NCI-H2227 (cell line): ENCODE results near the gene MPRIP.
"Not testable (repeated sequence)": the region's sequence is repeated elsewhere in the genome, so short reads cannot be mapped to it uniquely, and the experiment has no call there.

ENCODE experiments used
- DNase-seq: peaks from one replicate; lab custom pipeline; 2025; ENCODE audit not compliant: unreplicated experiment; lab: John Stamatoyannopoulos, UW

Gene MPRIP

DNA sequence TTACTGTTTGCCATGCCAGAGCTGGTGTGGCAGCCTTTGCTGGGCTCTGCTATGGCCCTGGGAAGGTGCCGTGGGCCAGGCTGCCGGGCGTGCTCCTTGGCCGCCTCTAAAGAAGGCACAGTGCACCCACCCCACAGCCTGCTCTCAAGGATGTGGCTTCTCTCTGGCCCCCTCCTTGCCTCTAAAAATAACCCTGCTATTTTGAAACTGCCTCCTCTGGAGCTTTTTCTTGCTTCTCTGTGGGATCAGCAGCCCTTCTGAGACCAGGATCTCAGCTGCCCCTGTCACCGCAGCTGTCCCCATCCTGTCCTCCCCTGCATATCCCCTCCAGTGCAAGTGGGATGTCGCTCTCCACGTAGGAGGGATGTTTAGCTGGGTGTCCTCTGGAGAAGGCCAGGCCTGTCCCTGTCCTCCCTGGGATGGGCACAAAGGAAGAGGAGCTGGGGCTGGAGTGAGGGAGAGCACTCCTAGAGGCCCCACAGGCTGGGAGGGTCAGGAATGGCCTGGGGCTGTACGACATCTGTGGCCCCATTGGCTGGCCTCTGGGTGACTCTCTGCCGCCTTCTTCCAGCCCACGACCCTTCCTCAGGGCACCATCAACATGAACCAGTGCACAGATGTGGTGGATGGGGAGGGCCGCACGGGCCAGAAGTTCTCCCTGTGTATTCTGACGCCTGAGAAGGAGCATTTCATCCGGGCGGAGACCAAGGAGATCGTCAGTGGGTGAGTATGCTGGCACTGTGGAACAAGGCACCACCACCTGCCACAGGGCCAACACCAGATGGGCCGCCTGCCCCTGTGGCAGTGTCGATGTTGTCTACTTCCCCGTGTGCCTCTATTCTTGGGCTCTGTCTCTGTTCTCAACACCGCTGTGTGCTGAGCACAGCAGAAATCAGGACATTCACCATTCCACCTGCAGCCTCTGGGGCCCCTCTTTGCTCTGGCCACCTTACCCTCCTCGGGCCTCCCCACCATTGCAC lies 84.2 kb downstream of the MPRIP start:
- no peak for DNase-seq

DNA sequence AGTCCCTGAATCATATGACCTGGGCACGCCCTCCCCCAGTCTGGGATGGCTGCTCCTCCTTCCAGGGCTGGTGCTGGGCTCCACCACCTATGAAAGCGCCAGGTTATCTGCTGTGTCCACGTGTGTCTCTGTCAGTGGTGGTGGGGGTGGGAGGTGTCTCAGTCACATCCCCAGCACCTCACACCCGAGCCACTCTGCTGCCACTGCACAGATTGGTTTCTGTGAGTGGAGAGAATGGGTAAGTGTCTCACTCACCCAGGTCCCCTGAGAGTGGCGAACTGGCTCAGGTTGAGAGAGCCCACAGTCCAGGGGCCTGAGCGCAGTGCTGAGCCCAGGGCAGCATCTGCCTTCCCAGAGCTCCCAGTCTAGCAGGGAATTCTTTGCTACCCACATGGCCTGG lies 84.9 kb downstream of the MPRIP start:
- DNase-seq = no peak

DNA sequence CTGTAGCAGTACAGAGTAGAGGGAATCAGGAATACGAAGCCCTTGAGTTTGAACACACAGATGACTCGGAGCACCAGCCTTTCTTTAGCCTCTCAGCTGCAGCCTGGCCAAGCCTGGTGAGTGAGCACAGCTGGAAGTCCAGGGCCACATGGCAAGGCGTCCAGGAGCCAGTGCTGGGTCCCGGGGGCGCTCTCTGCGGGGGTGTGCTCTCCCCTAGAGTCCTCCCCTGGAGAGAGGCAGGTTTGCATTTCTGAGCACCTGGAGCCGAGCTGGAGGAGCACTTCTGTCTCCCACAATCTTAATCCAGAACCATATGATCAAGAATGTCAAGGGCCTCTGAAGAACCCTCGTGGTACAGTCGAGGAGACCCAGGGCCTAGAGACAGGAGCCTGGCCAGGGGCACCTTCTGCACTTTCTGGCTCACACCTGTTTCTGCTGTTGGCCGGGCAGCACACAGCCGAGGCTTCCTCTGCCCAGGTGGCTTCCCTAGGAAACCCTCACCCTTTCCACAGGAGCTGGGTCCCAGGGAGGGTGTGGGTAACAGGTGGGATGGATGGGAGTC lies 85.6 kb downstream of the MPRIP start:
- no peak for DNase-seq

DNA sequence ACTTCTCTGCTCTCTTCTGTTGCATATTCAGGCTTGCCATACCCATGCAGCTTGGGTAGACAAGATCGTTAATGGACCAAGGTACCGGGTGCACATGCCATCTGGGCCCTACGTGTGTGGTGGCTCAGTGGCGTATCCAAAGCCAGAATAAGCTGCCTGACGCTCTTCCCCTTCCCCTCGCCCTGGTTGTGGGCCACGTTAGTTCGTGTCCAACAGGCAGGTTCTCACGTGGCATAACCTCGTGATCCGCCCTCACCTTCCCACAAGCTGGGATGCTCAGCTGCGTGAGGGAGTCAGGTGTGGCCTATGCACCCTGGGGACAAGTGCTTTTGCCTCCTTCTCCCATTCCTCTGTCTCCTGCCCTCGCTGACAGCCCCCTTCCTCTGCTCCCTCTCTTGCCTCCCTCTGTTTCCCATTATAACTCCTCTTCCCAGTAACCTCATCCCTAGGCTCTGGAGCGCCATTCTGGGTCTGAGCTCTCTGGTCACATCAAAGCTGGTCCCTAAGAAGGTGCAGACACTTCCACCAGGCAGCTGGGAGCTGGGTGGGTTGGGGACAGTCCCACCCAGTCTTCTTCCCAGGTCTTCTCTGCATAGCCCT lies 86.3 kb downstream of the MPRIP start:
- DNase-seq = no peak

DNA sequence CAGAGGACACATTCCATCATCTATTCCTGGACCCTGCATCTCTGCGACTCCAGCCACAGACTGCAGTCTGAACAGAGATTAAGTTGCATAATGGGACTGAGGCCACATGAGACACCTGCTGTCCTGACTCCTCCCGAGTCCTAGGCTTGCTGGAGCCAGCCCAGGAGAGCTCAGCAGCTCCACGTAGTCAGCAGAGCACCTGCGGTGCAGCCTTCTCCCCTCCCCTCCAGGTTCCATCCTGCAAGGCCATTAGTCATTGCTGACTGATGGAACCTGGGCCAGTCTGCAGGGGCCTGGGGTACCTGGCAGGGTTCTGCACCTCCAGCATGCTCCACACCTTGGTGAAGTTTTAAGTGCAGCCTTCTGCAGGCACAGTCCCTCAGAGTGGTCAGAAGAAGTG lies 87.2 kb downstream of the MPRIP start:
- no peak for DNase-seq

DNA sequence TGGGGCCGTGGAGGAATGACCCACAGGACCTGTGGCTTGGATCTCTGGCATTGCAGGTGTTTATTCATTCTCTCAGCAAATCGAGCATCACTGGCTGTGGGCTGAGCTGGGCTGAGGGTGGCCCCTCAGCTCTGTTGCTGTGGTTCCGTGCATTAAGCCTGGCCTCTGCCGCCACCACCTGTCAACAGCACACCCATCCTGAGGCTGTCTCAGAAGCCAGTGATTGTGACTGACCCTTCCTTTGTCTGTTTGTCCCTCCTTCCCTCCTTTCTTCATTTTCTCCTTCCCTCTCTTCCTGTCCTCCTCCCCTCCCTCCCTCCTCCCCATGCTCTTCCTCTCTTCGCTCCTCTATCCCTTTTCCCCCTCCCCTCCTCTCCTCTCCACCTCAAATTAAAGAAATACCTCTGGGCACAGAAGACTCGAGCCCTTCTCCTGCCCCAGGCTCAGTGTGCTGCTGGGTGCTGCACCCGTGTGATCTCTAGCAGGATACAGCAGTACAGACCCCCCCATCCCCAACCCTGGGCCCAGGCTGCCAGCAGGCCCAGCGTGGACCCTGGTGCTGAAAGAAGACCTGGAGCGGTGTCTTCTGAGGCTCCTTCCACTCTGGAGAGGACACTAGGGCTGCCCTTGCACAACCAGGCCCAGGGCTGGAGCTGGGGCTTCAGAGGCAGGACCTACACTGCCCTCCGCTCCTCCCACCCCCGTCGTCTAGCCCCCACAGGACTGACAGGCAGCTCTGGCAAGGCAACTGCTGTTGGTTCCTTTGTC lies 88.0 kb downstream of the MPRIP start:
- DNase-seq = peak; percentile 14

DNA sequence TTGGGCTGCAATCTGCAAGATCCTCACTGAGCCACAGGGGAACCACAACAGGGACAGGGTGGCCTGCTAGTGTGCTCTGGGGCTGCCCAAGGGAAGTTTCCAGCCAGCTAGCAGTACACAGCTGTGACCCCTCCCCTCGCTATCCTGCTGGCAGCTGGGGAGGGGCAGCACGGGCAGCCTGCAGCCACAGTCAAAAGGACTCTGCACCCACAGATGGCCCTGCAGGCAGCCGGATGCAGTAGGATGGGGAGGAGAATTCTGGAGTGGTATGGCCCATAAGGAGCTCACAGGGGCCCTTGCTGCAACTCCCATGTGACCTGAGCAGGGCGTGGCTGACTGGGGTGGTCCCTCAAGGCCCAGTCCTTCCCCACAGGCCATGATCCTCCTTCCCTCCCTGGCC lies 89.6 kb downstream of the MPRIP start:
- DNase-seq = no peak

DNA sequence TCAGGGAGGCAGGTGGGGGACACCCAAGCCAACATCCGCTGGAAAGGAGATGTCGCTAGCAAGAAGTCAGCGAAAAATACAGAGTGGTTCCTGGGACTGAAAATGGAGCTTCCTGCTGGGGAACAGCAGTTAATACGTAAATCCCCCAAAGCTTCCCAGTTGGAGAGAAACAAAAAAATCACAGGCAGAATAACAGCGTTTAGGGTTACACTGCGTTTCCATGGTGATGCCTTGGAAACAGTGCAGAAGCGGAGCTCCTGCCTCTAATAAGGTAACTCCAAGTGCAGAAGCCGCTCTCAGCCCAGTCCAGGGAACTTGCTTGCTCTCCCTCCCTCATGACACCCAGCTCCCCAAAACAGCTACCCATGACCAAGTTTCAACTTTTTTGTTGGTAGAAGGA lies 90.5 kb downstream of the MPRIP start:
- peak; percentile 80 for DNase-seq

DNA sequence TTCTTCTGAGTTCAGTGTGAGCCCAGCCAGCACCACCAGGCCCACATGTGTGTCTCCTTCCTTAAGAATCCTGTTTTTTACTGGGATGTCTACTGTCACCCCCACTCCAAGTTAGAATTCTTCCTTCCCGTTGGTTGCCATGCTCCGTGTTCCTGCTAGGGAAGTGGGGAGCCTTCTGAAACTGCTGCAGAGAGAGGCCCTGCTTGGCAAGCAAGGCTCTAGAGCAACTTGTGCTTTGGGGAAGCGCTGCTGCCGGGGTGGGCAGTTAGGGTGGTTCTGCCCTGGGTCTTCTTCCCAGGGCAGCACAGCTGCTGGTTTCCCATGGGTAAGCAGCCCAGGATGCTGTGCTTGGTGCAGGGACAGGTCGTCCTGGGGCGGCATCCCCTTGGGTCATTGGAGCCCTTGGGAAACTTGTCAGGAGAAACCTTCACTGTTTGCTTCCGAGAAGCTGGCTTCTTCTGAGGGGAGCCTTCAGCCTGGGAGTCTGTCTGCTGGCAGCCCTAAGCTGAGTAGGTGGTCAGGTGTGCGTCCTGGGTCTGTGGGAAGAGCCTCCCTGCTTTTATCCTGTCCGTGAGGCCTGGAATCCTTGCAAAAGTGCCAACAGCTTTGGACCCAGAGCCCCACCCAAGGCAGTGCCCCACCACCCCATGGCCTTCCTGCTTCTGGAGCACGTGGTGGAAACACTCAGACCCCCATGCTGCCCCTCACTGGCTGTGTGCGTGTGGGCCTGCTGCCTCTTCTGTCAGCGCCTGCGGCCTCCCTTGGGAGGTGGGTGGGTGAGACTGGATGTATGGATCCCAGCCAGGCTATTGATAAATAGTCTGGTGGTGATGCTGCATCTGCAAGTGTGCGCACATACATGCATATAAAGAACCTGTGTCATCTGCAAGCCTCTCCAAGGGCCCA lies 92.0 kb downstream of the MPRIP start:
- no peak for DNase-seq

DNA sequence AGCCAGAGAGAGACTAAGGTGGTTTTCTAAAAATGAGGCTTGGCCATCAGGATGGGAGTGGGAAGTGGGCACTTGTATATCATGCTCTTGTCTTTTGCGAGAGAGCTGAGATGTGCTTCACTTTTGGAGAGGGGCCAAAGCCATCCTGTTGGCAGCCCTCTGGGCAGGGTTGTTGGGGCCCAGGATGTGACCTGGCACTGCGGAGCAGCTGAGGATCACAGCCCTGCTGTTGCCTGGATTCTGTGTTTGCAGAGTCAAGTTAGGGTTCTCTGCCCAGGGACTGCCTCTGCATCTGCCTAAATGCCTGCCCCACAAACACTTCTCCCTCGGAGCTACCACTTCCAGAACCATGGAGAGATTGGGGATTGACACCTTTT lies 92.7 kb downstream of the MPRIP start:
- DNase-seq = no peak

DNA sequence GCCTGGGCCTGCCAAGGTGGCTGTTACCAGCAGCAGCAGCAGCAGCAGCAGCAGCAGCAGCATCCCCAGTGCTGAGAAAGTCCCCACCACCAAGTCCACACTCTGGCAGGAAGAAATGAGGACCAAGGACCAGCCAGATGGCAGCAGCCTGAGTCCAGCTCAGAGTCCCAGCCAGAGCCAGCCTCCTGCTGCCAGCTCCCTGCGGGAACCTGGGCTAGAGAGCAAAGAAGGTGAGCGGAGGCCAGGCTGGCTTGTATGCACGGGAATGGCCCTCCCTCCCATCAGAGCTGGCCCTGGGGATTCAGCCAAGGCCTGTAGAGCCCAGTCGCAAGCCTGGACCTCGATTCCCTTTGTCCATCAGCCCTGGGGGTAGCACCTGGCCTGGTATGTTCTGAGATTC lies 94.0 kb downstream of the MPRIP start:
- DNase-seq = not testable (repeated sequence)

DNA sequence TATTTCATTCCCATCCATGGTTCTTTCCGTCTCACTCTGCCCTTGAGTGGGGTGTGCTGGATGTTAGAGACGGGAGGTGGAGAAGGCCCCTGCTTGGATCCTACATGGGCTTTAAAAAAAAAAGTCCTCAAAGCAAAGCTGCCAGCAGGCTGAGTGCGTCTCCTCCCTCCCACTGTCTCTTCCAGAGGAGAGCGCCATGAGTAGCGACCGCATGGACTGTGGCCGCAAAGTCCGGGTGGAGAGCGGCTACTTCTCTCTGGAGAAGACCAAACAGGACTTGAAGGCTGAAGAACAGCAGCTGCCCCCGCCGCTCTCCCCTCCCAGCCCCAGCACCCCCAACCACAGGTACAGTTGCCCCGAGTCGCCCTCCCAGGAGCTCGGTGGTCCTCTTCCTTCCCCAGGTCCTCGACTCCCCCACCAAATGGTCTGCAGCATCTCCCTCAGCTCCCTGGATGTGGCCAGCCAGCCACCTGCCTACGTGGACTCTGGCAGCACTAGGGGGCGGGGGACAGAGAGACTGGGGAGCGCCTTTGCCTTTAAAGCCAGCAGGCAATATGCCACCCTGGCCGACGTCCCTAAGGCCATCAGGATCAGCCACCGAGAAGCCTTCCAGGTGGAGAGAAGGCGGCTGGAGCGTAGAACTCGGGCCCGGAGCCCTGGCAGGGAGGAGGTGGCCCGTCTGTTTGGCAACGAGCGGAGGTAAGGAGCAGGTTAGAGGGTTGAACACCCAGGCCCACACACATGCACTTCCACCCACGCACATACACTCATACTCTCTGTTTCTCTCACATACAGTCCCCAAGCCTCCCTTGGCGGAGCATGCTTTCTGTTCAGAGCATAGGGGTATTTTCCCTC lies 95.7 kb downstream of the MPRIP start:
- DNase-seq = no peak

DNA sequence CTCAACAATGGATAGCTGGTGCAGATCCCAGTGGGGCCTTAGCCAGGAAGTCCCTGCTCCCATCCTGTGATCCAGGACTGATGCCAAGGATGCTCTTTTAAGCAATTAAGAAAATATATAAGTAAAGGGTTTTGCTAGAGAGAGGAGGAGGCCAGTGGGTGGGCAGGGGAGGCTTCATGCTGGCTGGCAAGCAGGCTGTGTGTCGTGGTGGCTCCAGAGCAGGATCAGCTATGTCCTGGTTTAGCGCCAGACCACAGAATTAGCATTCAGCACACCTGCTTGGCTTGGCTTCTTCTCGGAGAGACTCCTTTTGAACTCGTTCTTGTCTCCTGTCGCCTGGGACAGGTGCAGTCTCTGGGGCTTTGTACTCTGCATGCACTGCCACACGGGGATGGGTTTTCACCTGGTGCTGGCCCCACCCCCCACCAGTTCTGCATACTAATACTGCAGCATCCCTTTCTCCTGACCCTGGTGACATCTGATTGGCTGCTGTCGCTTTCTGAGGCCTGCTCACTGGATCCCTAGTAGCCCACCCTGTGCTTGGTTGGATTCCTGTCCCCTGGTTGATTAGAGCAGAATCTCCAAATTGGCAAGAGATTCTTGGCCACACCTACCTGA lies 97.8 kb downstream of the MPRIP start:
- no peak for DNase-seq

DNA sequence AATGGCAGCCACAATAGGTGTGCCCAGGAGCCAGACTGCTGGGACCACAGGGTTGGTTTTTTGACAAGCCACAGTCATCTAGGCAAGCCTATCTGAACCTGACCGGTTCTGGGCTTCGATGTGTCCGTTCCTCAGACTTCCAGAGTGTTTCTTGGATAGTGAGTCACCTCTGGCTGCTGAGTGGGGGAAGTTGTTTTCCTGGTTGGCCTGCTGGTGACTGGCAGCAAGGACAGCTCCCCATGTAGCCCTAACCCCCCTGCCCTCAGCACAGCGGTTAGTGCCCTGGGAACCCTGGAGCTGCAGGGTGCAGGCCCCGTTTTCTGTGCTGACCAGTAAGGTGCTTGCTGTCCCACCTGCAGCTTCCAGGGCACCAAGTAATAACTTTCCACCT lies 98.3 kb downstream of the MPRIP start:
- no peak for DNase-seq

DNA sequence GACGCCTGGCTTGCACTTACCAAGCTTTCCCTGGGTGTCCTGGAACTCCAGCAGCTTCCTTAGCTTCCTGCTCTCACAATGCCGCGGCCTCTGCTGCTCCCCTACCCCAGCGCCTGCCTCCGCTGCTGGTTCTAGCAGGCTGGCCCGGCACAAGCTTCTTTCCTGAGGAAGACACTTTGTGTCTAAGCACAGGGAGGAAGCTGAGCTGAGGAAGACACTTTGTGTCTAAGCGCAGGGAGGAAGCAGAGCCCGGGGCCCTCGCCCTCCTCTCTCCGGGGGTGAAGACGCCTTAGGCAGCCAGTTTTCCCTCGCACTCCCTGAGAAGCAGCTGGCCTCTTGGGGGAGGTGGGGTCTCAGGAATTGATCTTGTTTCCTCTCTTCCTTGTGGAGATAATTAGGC lies 99.0 kb downstream of the MPRIP start:
- no peak for DNase-seq

DNA sequence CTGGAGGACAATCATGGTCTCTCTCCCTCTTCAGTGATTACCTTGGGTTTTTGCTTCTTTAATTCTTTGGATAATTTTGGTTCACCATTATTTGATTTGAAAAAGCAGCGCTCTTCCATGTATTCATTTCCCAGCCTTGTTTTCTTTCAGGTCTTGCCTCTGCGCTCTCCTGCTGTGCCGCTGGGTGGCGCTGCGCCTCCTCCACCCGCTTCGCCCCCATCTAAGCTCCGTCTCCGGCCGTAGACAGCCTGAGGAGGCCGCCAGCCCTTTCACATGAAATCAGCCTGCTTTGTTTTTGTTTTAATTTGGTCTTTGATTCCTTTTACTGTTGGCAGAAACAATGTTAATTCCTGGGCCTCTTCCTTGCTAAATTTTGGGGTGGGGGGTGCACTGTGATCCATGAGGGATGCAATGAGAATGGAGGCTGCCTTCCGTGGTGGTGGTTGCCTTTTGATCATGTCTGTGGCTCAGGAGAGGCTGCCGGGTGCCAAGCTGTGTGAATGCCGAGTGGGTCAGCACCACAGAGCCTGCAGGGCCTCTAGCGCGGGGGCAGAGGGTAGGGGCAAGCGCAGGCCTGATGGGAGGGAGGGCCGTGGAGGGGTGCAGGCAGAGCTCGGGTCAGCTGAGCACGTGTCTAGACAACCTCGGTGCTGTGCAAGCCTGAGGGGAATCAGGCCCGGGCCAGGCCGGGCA lies 99.7 kb downstream of the MPRIP start:
- peak; percentile 60 for DNase-seq

DNA sequence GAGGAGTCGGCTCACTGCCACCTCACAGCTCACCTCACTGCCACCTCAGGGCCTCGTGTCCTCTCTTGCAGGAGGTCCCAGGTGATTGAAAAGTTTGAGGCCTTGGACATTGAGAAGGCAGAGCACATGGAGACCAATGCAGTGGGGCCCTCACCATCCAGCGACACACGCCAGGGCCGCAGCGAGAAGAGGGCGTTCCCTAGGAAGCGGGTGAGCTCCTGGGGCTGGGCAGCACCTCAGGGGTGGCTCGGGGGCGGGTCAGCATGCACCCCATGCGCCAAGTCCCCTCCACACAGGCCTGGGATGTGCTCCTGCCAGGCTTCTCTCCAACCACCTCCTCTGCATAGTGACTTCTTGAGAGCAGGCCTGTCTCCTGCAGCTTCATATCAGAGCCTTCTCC lies 100.3 kb downstream of the MPRIP start:
- no peak for DNase-seq

DNA sequence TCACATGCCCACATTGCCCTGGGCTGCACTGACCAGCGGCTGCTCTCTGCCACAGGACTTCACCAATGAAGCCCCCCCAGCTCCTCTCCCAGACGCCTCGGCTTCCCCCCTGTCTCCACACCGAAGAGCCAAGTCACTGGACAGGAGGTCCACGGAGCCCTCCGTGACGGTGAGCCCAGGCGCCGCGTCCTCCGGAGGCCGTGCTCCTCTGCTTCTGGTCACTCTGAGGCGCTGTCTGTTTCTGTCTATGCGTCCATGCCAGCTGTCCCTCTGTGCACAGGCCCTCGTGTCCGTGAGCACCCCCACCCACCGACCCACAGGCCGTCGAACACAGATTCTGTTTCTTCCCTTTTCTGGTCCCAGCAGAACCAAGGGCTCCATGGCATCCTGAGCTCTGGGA lies 101.2 kb downstream of the MPRIP start:
- no peak for DNase-seq

DNA sequence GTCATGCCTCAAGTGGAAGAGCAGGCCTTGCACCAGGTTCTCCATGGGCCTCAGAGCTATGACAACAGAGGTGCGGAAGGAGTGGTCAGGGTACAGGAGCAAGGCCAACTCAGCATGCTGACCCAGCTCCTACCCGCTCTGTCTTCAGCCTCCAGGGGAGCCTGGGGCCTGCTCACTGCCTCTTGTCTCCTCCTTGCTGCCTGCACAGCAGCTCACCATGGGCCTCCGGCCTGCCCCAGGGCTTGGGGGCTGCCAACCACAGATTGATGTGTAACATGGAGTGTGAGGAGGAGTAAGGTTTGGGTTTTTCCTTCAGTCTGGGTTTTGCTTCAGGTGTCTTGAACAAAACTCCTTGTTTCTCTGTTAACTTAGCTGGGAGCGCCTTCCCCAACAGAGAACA lies 101.8 kb downstream of the MPRIP start:
- DNase-seq = no peak
